GM18511 (cell line): ENCODE results near the gene CAMK1D.
"Not testable (repeated sequence)": the region's sequence is repeated elsewhere in the genome, so short reads cannot be mapped to it uniquely, and the experiment has no call there.

Experiments
- ATAC-seq: cut with Tn5 transposase; IDR thresholded peaks from one replicate; pipeline ENCODE4 v1.9.1; 2021; ENCODE audit warnings: mild to moderate bottlenecking, moderate library complexity; ENCODE audit not compliant: unreplicated experiment

The CAMK1D gene

GRCh38 chr10:12735843-12736462 is 386.6 kb downstream of the CAMK1D start:
- ATAC-seq, result no peak

GRCh38 chr10:12740813-12741212 is 391.5 kb downstream of the CAMK1D start:
- ATAC-seq, result no peak

GRCh38 chr10:12741360-12741804 is 392.0 kb downstream of the CAMK1D start:
- no peak for ATAC-seq

GRCh38 chr10:12742771-12743170 is 393.4 kb downstream of the CAMK1D start:
- ATAC-seq, result no peak

- not testable (repeated sequence) for ATAC-seq
These were observed 394.1 kb downstream of the CAMK1D start for GRCh38 chr10:12743466-12743865.

GRCh38 chr10:12743941-12744340 is 394.6 kb downstream of the CAMK1D start:
- no peak for ATAC-seq

- ATAC-seq, result no peak
These were observed 398.8 kb downstream of the CAMK1D start for GRCh38 chr10:12748186-12748585.

GRCh38 chr10:12749760-12750478 is 400.6 kb downstream of the CAMK1D start:
- no peak for ATAC-seq

GRCh38 chr10:12750526-12751201 is 401.3 kb downstream of the CAMK1D start:
- ATAC-seq, result no peak

- ATAC-seq, result no peak
These were observed 405.7 kb downstream of the CAMK1D start for GRCh38 chr10:12755075-12755474.

GRCh38 chr10:12757351-12757750 is 408.0 kb downstream of the CAMK1D start:
- ATAC-seq, result no peak

GRCh38 chr10:12758271-12758670 is 408.9 kb downstream of the CAMK1D start:
- ATAC-seq, result no peak

GRCh38 chr10:12766223-12766622 is 416.9 kb downstream of the CAMK1D start:
- no peak for ATAC-seq

GRCh38 chr10:12768156-12769100 is 419.1 kb downstream of the CAMK1D start:
- ATAC-seq, result no peak

- no peak for ATAC-seq
These were observed 420.1 kb downstream of the CAMK1D start for GRCh38 chr10:12769323-12770044.

- no peak for ATAC-seq
These were observed 422.8 kb downstream of the CAMK1D start for GRCh38 chr10:12771981-12772760.

GRCh38 chr10:12772797-12773587 is 423.6 kb downstream of the CAMK1D start:
- ATAC-seq, result no peak

- ATAC-seq, result no peak
These were observed 425.0 kb downstream of the CAMK1D start for GRCh38 chr10:12774204-12774894.
